ENCODE data around the gene STXBP1.
"Not testable (repeated sequence)": the region's sequence is repeated elsewhere in the genome, so short reads cannot be mapped to it uniquely, and the experiment has no call there.

The STXBP1 gene

GRCh38 chr9:127578627-127578951, 33.5 kb upstream of the STXBP1 start:
- DNase-seq (ENCODE audit: low spot score), result no peak

- peak; percentile 95 for DNase-seq (ENCODE audit: low spot score)
These were observed 32.9 kb upstream of the STXBP1 start for GRCh38 chr9:127578952-127579853.

- no peak for DNase-seq (ENCODE audit: low spot score)
These were observed 31.7 kb upstream of the STXBP1 start for GRCh38 chr9:127580366-127580765.

- DNase-seq (ENCODE audit: low spot score), result no peak
These were observed 31.1 kb upstream of the STXBP1 start for GRCh38 chr9:127580879-127581475.

GRCh38 chr9:127584474-127584805, 27.6 kb upstream of the STXBP1 start:
- not testable (repeated sequence) for DNase-seq (ENCODE audit: low spot score)

- no peak for DNase-seq (ENCODE audit: low spot score)
These were observed 26.8 kb upstream of the STXBP1 start for GRCh38 chr9:127585161-127585819.

- DNase-seq (ENCODE audit: low spot score), result no peak
These were observed 26.0 kb upstream of the STXBP1 start for GRCh38 chr9:127586096-127586495.

- peak; percentile 84 for DNase-seq (ENCODE audit: low spot score)
These were observed 25.5 kb upstream of the STXBP1 start for GRCh38 chr9:127586537-127586936.

- DNase-seq (ENCODE audit: low spot score), result no peak
These were observed 24.1 kb upstream of the STXBP1 start for GRCh38 chr9:127587966-127588365.

GRCh38 chr9:127588740-127589506, 23.2 kb upstream of the STXBP1 start:
- no peak for DNase-seq (ENCODE audit: low spot score)

GRCh38 chr9:127589955-127590370, 22.1 kb upstream of the STXBP1 start:
- DNase-seq (ENCODE audit: low spot score), result peak; percentile 82

GRCh38 chr9:127595611-127596010, 16.5 kb upstream of the STXBP1 start:
- DNase-seq (ENCODE audit: low spot score), result no peak

- no peak for DNase-seq (ENCODE audit: low spot score)
These were observed 13.1 kb upstream of the STXBP1 start for GRCh38 chr9:127598839-127599549.

- DNase-seq (ENCODE audit: low spot score), result no peak
These were observed 12.6 kb upstream of the STXBP1 start for GRCh38 chr9:127599550-127599891.

GRCh38 chr9:127603226-127603625, 8.9 kb upstream of the STXBP1 start:
- no peak for DNase-seq (ENCODE audit: low spot score)

- DNase-seq (ENCODE audit: low spot score), result no peak
These were observed 6.0 kb upstream of the STXBP1 start for GRCh38 chr9:127606043-127606442.

GRCh38 chr9:127608104-127608966, 3.7 kb upstream of the STXBP1 start:
- peak; percentile 70 for DNase-seq (ENCODE audit: low spot score)

- no peak for DNase-seq (ENCODE audit: low spot score)
These were observed 526 bp upstream of the STXBP1 start for GRCh38 chr9:127611603-127611898.

GRCh38 chr9:127612939-127613582, 984 bp downstream of the STXBP1 start:
- peak; percentile 77 for DNase-seq (ENCODE audit: low spot score)

GRCh38 chr9:127613583-127613954, 1.5 kb downstream of the STXBP1 start:
- no peak for DNase-seq (ENCODE audit: low spot score)

GRCh38 chr9:127614961-127615360, 2.9 kb downstream of the STXBP1 start:
- no peak for DNase-seq (ENCODE audit: low spot score)

Data from AG20443 (cell line).